GM10248 (cell line): ENCODE results near the gene RAP1GAP2.

Experiments used
- CTCF ChIA-PET: fragments of 300-600 bp; sonication (Branson Sonifier 250); formaldehyde crosslinking; extraction: SDS; loops from one replicate; lab custom pipeline; 2021; ENCODE audit warnings: antibody characterized with exemption; lab: Yijun Ruan, JAX
- POLR2A ChIA-PET: fragments of 350-650 bp; sonication (Branson Sonifier 250); formaldehyde crosslinking; extraction: SDS; loops from one replicate; lab custom pipeline; 2020; ENCODE audit warnings: antibody characterized with exemption; lab: Yijun Ruan, JAX
- DNase-seq: peaks from one replicate; pipeline ENCODE4 v3.0.0; 2012; ENCODE audit errors: extremely low spot score
- CTCF ChIP-seq: IDR thresholded peaks from 2 replicates; pipeline ENCODE4 v1.5.1; 2012; ENCODE audit warnings: mild to moderate bottlenecking, low read depth; ENCODE audit errors: extremely low read depth, missing control alignments, control extremely low read depth

The RAP1GAP2 gene

GRCh38 chr17:2847381-2848333 lies 51.4 kb downstream of the RAP1GAP2 start:
- POLR2A ChIA-PET: no interaction called here
- no peak for DNase-seq
- CTCF ChIA-PET: interaction anchor here (0.8 to 5.6 kb wide), 18 partner anchors 10 to 465 kb away, joined by 3 to 54 read pairs (median 4); no protein-coding TSS in a partner anchor
- TF ChIP-seq CTCF: no peak

DNA sequence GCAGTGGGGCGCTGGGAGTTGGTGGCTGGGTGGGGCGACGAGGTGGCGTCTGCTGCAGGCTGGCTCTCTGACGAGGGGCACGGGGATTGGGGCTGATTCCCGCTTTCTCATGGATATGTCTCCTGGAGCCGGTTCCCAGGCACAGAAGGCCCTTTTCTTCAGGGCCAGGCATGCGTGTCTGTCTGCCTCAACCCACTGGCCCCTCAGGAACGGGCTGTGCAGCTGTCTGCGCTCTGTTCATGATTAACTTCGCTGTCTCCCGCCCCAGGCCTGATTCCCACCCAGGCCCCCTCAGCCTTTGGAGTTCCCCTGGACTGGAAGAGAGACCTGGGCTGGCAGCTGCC lies 53.1 kb downstream of the RAP1GAP2 start:
- no peak for DNase-seq
- CTCF ChIA-PET: interaction anchor here (0.6 to 5.6 kb wide), 14 partner anchors 8 to 168 kb away, joined by 3 to 54 read pairs (median 4); partner anchors contain the start of gene RAP1GAP2
- TF ChIP-seq CTCF: no peak
- POLR2A ChIA-PET: no interaction called here

DNA sequence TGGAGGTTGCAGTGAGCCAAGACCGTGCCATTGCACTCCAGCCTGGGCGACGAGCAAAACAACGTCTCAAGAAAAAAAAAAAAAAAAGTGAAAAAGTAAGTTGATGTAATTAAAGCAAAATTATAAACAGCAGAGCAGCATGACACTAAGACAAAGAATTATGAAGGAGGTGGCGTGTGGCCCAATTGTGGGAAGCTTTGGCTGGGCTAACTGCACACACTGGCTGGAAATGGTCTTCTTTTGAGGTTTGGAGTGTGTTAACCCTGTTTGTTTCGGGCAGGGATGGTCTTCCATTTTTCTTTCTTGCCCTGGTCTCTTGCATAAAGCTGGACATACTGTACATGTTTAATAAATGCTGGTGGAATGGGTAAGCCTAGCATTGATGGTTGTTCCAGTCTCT lies 54.8 kb downstream of the RAP1GAP2 start:
- CTCF ChIA-PET: interaction anchor here (1.3 to 5.6 kb wide), 2 partner anchors 12 to 162 kb away, joined by 3 to 54 read pairs; no protein-coding TSS in a partner anchor
- no peak for DNase-seq
- no peak for TF ChIP-seq CTCF
- POLR2A ChIA-PET: no interaction called here

DNA sequence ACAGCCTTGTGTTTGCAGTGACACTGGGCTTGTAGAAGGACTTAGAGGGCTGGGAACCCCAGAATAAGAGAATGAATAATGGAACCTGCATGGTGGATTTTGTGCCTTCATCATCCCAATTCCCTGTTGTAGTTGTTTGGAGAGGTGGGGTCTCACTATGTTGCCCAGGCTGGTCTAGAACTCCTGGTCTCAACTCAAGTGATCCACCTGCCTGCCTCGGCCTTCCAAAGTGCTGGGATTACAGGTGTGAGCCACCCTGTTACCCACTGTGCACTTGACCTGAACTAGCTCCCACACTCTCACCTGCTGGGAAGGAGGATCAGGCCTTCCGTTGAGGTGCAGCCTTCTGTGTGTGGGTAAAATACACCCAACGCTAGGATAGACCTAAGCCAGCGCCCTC lies 55.4 kb downstream of the RAP1GAP2 start:
- TF ChIP-seq CTCF: no peak
- CTCF ChIA-PET: interaction anchor here (1.3 to 5.6 kb wide), 2 partner anchors 11 to 161 kb away, joined by 3 to 54 read pairs; no protein-coding TSS in a partner anchor
- no peak for DNase-seq
- POLR2A ChIA-PET: interaction anchor here (0.6 kb wide), 1 partner anchor 76 kb away, joined by 10 read pairs; no protein-coding TSS in a partner anchor

DNA sequence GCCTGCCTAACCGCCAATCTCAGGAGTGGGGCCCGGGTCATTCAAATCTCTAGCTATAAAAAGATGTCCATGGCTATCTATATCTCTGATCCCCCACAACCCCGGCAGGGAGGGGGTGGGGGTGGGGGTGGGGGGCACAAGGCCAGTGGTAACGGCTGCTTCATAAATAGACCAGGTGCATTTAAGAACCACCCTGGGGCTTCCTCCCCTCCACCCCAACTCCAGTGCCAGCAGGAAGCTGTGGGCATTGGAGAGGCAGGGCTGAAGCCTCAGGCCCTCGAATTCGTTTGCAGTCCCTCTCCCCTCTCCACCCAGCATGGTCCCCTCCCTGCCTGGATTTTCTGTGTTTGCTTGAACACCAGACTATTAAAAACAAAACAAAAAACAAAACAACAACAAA lies 56.0 kb downstream of the RAP1GAP2 start:
- CTCF ChIA-PET: interaction anchor here (1.3 to 5.6 kb wide), 2 partner anchors 11 to 161 kb away, joined by 3 to 54 read pairs; no protein-coding TSS in a partner anchor

More for the DNA sequence above, 56.0 kb downstream of the RAP1GAP2 start:
- no peak for DNase-seq
- no peak for TF ChIP-seq CTCF
- POLR2A ChIA-PET: interaction anchor here (0.6 kb wide), 1 partner anchor 76 kb away, joined by 10 read pairs; no protein-coding TSS in a partner anchor
